NCI-H446 (cell line): ENCODE results near the gene ARID5A.

Experiments used
- DNase-seq, 2 experiments: peaks; one replicate each; lab custom pipeline; 2025; lab: John Stamatoyannopoulos, UW

ARID5A gene

GRCh38 chr2:96601382-96602292, 65.1 kb downstream of the ARID5A start:
- DNase-seq, result no peak
